K562 (cell line): ENCODE results near the gene ZSWIM9. TPM values are rescaled to one million over a fixed set of nuclear protein-coding genes. Genes with fewer than 3 reads are reported as not detected.

Experiments
- CBFA2T3 ChIP-seq: fragments of 450-650 bp; IDR thresholded peaks from 2 replicates; pipeline ENCODE4 v1.6.1; 2017
- NCOR1 ChIP-seq: fragments of 450-650 bp; IDR thresholded peaks from 2 replicates; pipeline ENCODE4 v1.6.1; 2016; ENCODE audit warnings: mild to moderate bottlenecking, moderate library complexity
- NFIC ChIP-seq: fragments of 450-650 bp; IDR thresholded peaks from 2 replicates; pipeline ENCODE4 v1.6.1; 2017; ENCODE audit warnings: mild to moderate bottlenecking, inconsistent platforms
- PATZ1 ChIP-seq: fragments of 250-450 bp; sonication (Bioruptor Pico); IDR thresholded peaks from 2 replicates; pipeline ENCODE4 v1.5.0; 2020; ENCODE audit warnings: mild to moderate bottlenecking, borderline replicate concordance
- ZNF584 ChIP-seq: fragments of 200-800 bp; sonication (Bioruptor generic); IDR thresholded peaks from 2 replicates; pipeline ENCODE4 v1.6.1; 2016; ENCODE audit warnings: low read depth, mild to moderate bottlenecking, missing genetic modification characterization, missing compliant biosample characterization
- ZNF740 ChIP-seq, 3 experiments: fragments of 200-800 bp in 1 of 3; sonication (Bioruptor generic) in 1 of 3; sonication (generic) in 1 of 3; formaldehyde crosslinking in 1 of 3; IDR thresholded peaks; 2 replicates each; pipeline versions ENCODE4 v1.6.1 to v1.8.0; 2016 to 2022; ENCODE audit warnings: mild to moderate bottlenecking in 2 of 3, missing compliant biosample characterization in 2 of 3, missing genetic modification characterization in 2 of 3, missing genetic modification reagents in 1 of 3
- polyA plus RNA-seq, 8 experiments: library from polyadenylated mRNA; depleted of rRNA in 4 of 8; stranded (reverse) in 5 of 8; unstranded in 3 of 8; fragments of >200 nt; fragmentation: Nextera tagmentation in 2 of 8; fragmentation: Illumina TruSeq in 1 of 8; extraction: Ambion mirVana in 2 of 8; extraction: Trizol in 1 of 8; gene quantifications; 2 replicates each; pipeline versions ENCODE4 v1.2.1 to v1.2.3, GENCODE V29; 2011 to 2014; ENCODE audit warnings: inconsistent platforms in 1 of 8, missing spikeins in 1 of 8
- total RNA-seq, 7 experiments: library from RNA; depleted of rRNA in 6 of 7; stranded (reverse); fragments of >200 nt in 6 of 7; fragmentation: Illumina TruSeq in 2 of 7; extraction: Trizol in 2 of 7; gene quantifications; 2 replicates each; pipeline versions ENCODE4 v1.2.1 to v1.2.3, GENCODE V29; 2011 to 2021; ENCODE audit warnings: low replicate concordance in 1 of 7
- TF ChIP-seq, protein P1 (sequence below): sonication (generic); formaldehyde crosslinking; IDR thresholded peaks from 2 replicates; pipeline ENCODE4 v1.8.0; 2022; ENCODE audit warnings: mild to moderate bottlenecking, missing genetic modification reagents

The ZSWIM9 gene
- total and polyA plus RNA-seq, 9 of the 15 experiments (the other 6 are each of a cell fraction or from before 2014, with no cell fraction given) = 0.04 to 1.4 (median 0.34) TPM; not detected in 1

- TF ChIP-seq, protein P1, sequence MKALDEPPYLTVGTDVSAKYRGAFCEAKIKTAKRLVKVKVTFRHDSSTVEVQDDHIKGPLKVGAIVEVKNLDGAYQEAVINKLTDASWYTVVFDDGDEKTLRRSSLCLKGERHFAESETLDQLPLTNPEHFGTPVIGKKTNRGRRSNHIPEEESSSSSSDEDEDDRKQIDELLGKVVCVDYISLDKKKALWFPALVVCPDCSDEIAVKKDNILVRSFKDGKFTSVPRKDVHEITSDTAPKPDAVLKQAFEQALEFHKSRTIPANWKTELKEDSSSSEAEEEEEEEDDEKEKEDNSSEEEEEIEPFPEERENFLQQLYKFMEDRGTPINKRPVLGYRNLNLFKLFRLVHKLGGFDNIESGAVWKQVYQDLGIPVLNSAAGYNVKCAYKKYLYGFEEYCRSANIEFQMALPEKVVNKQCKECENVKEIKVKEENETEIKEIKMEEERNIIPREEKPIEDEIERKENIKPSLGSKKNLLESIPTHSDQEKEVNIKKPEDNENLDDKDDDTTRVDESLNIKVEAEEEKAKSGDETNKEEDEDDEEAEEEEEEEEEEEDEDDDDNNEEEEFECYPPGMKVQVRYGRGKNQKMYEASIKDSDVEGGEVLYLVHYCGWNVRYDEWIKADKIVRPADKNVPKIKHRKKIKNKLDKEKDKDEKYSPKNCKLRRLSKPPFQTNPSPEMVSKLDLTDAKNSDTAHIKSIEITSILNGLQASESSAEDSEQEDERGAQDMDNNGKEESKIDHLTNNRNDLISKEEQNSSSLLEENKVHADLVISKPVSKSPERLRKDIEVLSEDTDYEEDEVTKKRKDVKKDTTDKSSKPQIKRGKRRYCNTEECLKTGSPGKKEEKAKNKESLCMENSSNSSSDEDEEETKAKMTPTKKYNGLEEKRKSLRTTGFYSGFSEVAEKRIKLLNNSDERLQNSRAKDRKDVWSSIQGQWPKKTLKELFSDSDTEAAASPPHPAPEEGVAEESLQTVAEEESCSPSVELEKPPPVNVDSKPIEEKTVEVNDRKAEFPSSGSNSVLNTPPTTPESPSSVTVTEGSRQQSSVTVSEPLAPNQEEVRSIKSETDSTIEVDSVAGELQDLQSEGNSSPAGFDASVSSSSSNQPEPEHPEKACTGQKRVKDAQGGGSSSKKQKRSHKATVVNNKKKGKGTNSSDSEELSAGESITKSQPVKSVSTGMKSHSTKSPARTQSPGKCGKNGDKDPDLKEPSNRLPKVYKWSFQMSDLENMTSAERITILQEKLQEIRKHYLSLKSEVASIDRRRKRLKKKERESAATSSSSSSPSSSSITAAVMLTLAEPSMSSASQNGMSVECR (CRISPR knock-in tag) = no peak
- no peak for TF ChIP-seq PATZ1 (CRISPR knock-in tag)
- TF ChIP-seq NCOR1 = no peak
- TF ChIP-seq CBFA2T3 = peak; percentile 34; the same call in 1 of the 2 replicates
- TF ChIP-seq NFIC = no peak
- peak; percentile 82 for TF ChIP-seq ZNF740 (CRISPR knock-in tag; IDR thresholded peaks at IDR 0.05)
- no peak for TF ChIP-seq ZNF740 (tag; IDR thresholded peaks at IDR 0.05)
- TF ChIP-seq ZNF584 (CRISPR knock-in tag) = 0 out of 2 replicates have a peak, but pooled peaks have one; percentile 3
These were observed 402 bp downstream of the ZSWIM9 start (continued) for GRCh38 chr19:48170817-48171347.
